ENCODE results near the gene PTPN3.

GRCh38 chr9:109440797-109441287 is 57.3 kb downstream of the PTPN3 start:
- TF ChIP-seq CTCF (conservative IDR thresholded peaks at IDR 0.05; ENCODE audit: low read depth in 2 of 2), result peak; percentile 78 to 89
- no peak for TF ChIP-seq CREB1 (CRISPR knock-in tag; IDR thresholded peaks at IDR 0.05; ENCODE audit: low read depth)
- no peak for TF ChIP-seq EZH2phosphoT487 (IDR thresholded peaks at IDR 0.05; ENCODE audit: unreplicated experiment)
- TF ChIP-seq EZH2 (IDR thresholded peaks at IDR 0.05; ENCODE audit: low read depth, unreplicated experiment), result no peak
